Motor neuron (in vitro differentiated cells): ENCODE data around the gene PLXND1. TPM values are rescaled to one million over a fixed set of nuclear protein-coding genes. Genes with fewer than 3 reads are reported as not detected.

Experiments used
- ATAC-seq, 8 experiments: fragments of 200-7000 bp; cut with Tn5 transposase; replicated peaks in 6 of 8; 2 replicates each; pipeline ENCODE4 v1.8.0; 2021; ENCODE audit warnings: mild to moderate bottlenecking in 8 of 8, moderate library complexity in 8 of 8
- H3K27ac ChIP-seq, 2 donors: fragments of 250-450 bp; sonication (Bioruptor Pico); 2 replicates each; pipeline ENCODE4 v1.9.0; 2021; ENCODE audit warnings: antibody characterized with exemption in 2 of 2, mild to moderate bottlenecking in 2 of 2, moderate library complexity in 1 of 2
- H3K4me1 ChIP-seq, 2 donors: fragments of 250-450 bp; sonication (Bioruptor Pico); replicated peaks in 1 of 2; 2 replicates each; pipeline ENCODE4 v1.6.1; 2021; ENCODE audit warnings: antibody characterized with exemption in 2 of 2, mild to moderate bottlenecking in 2 of 2, moderate library complexity in 1 of 2
- H3K4me3 ChIP-seq, 5 donors: fragments of 250-450 bp; sonication (Bioruptor Pico); 2 replicates each; pipeline ENCODE4 v1.9.0; 2021; ENCODE audit warnings: antibody characterized with exemption in 5 of 5, mild to moderate bottlenecking in 5 of 5, moderate library complexity in 4 of 5
- WGBS, 10 experiments: fragments of 450-650 bp; shearing (Covaris generic); methylation state at CpG; one replicate each; pipeline ENCODE4 v1.0.0; 2022; 5-methylcytosine and 5-hydroxymethylcytosine counted together
- in situ Hi-C, 9 experiments: fragments of 400-800 bp; cut with MboI; loops; one replicate each; pipeline ENCODE4 v1.15.0; 2021; ENCODE audit warnings: low sequenced_read_pairs in 9 of 9, low pct_unique_long_range_greater_than_20kb in 2 of 9; ENCODE audit not compliant: unreplicated experiment in 9 of 9
- total RNA-seq, 8 experiments: library from RNA; unstranded; fragments of 300-600 nt; gene quantifications; 2 replicates each; pipeline versions ENCODE4 v1.2.3 to v1.2.4, GENCODE V29; 2022

Gene PLXND1
- total RNA-seq, 8 experiments from 2014 or later, result 5.0 to 77.3 (median 27.8) TPM

DNA sequence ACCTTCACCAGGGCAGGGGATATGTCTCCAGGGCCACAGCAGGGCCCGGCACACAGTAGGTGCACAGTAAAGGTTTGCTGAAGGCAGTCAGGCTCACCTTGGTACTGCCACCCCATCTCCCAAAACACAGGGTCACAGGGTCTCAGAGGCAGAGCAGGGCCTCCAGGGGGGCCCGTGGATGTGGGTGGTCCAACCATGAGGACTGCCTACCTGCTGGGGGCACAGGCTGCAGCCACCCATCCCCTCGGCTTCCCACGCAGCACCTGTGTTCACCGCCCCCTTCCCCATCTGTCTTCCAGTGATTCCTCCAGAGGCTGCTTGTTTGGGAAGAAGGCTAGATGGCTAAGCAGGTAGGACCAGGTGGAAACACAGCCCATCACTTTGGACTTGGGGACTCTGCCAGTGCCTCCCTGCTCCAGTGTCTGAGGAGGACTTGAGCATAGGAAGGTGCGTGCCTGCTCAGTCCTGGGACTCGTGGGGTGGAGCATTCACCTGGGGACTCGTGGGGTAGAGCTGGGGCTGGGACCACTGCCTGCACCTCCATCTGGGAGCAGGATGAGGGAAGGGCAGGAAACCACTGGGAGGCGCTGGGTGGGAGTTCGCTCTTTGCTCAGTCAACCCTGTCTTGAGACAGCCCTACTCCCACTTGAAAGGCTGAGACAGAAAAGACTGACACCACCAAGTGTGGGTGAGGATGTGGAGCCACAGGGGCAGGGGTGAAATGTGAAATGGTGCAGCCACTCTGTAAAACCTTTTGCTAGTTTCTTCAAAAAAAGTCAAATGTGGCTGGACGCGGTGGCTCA is 18.8 kb upstream of the PLXND1 start:
- Histone ChIP-seq H3K27ac (no peak overlapping the region), H3K4me3 (no peak overlapping the region), H3K4me1 (peaks cover 26 to 35% of the 10 kb centered on the region in 2 donors)
- in situ Hi-C loops, result loop anchor here in 4 of 9 experiments (25.0 kb wide), 2 partner anchors 187 to 312 kb away; no protein-coding TSS in a partner anchor
- WGBS, 10 experiments, result 92 to 100% (median 97%) methylated on average over 1 to 3 of the region's 12 CpGs; no CpG with 5 or more reads in 6 of the 10 experiments
- ATAC-seq, result no peak

GRCh38 chr3:129624347-129625071 is 18.0 kb upstream of the PLXND1 start:
- ATAC-seq, result no peak
- WGBS, 10 experiments, result 47 to 93% (median 85%) methylated on average over 2 to 6 of the region's 11 CpGs; no CpG with 5 or more reads in 5 of the 10 experiments
- Histone ChIP-seq H3K27ac (no peak overlapping the region), H3K4me1 (peaks cover 26 to 35% of the 10 kb centered on the region in 2 donors), H3K4me3 (no peak overlapping the region)
- in situ Hi-C loops, result loop anchor here in 5 of 9 experiments (25.0 kb wide), 3 partner anchors 137 to 313 kb away; no protein-coding TSS in a partner anchor

GRCh38 chr3:129623447-129624118 is 17.1 kb upstream of the PLXND1 start:
- ATAC-seq, result no peak
- peaks cover 34 to 44% of the 10 kb centered on the region in 2 donors for H3K4me1 ChIP-seq
- in situ Hi-C loops, result loop anchor here in 1 of 9 experiments (25.0 kb wide), 1 partner anchor 136 kb away; no protein-coding TSS in a partner anchor
- WGBS, 10 experiments, result 60 to 100% (median 81%) methylated on average over 1 to 12 of the region's 17 CpGs; no CpG with 5 or more reads in 4 of the 10 experiments
- no peak overlapping the region for H3K27ac ChIP-seq
- H3K4me3 ChIP-seq, result no peak overlapping the region

DNA sequence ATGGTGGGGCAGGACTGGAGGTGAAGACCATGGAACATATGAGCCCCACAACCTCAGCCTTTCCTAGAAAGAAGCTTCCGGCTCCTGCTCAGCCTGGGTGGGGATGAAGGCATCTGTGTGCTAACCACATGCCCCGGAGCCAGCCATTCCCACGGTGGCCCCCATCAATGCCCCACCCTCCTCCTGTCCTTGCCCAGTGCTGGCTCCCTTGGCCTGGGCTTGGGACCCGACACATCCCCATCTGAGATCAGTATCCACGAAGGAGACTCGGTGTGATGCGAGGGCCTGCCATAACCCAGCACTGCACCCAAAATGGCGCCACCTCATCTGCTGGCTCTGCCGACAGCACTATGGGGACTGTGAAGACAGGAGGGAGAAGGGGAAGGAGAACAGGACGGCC is 16.5 kb upstream of the PLXND1 start:
- in situ Hi-C loops, result loop anchor here in 1 of 9 experiments (25.0 kb wide), 1 partner anchor 136 kb away; no protein-coding TSS in a partner anchor
- no peak overlapping the region for H3K27ac ChIP-seq
- peaks cover 36 to 44% of the 10 kb centered on the region in 2 donors for H3K4me1 ChIP-seq
- 80% methylated on average over 2 of the region's 10 CpGs; no CpG with 5 or more reads in 9 of the 10 experiments for WGBS, 10 experiments
- H3K4me3 ChIP-seq, result no peak overlapping the region
- no peak for ATAC-seq

DNA sequence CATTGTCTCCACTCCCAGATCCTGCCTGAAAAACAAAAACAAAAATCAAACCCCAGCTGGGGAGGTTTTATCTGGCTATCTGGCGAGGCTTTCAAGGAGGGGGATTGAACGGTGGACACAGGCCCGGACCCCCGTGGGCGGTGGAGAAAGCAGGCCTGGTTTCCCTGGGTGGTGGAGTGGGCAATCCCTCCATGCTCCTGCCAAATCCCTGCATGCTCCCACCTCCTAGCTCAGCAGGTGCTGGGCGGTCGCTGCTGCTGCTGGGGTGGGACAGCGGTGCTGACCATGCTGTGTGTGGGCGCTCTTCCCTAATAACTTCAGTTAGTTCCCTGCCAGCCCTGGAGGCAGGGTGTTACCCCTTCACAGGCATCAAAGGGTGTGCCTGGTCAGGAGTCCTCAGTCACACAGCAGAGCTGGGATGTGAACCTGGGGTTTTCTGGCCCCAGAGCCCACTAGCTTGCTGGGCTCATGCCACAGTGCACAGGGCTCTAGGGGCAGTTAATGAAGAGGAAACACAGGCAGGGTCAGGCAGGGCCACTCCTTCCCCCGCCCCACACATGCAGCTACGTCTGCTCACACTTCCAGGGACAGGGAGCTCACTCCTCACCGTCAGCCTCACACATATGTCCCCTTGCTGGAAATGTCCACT is 15.9 kb upstream of the PLXND1 start:
- ATAC-seq, result peak in 3 of 8 experiments; percentile 1 to 17 (median 4)
- Histone ChIP-seq H3K4me1 (peaks cover 33 to 39% of the 10 kb centered on the region in 2 donors), H3K4me3 (no peak overlapping the region), H3K27ac (no peak overlapping the region)
- WGBS, 10 experiments, result 50 to 100% (median 88%) methylated on average over 1 to 4 of the region's 12 CpGs; no CpG with 5 or more reads in 3 of the 10 experiments
- in situ Hi-C loops, result loop anchor here in 1 of 9 experiments (25.0 kb wide), 1 partner anchor 135 kb away; no protein-coding TSS in a partner anchor

DNA sequence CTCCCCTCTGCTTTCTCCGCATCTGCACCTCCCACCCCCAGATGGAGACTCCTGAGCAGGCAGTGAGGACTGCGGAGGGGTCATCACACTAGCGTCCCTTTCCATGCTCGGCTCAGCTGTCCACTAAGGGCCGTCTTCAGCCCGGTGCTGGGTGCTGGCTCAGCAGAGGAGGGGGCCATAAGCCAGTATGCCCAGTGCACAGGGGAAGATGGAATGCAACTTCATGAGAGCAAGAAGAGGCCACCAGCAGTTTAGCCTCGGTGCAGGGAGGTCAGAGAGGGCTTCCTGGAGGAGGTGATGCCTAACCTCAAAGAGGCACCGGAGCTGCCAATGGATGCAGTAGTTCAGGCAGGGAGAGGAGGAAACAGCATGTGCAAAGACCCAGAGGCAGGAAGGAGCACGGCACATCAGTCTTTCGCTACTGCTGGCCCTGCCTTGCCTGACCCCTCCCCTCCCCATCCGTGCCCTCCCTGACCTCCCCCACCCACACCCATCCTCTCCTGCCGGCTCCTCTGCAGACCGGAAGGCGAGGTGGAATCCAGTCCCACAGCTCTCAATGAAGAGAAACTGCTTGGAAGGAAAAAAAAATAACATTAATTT is 15.2 kb upstream of the PLXND1 start:
- Histone ChIP-seq H3K4me3 (no peak overlapping the region), H3K4me1 (peaks cover 29 to 36% of the 10 kb centered on the region in 2 donors), H3K27ac (peak overlapping the region in 1 of 2 donors; percentile 30)
- 83 to 95% (median 92%) methylated on average over 1 to 4 of the region's 14 CpGs; no CpG with 5 or more reads in 7 of the 10 experiments for WGBS, 10 experiments
- peak in 1 of 8 experiments; percentile 1 for ATAC-seq
- in situ Hi-C loops, result loop anchor here in 1 of 9 experiments (25.0 kb wide), 1 partner anchor 134 kb away; no protein-coding TSS in a partner anchor

DNA sequence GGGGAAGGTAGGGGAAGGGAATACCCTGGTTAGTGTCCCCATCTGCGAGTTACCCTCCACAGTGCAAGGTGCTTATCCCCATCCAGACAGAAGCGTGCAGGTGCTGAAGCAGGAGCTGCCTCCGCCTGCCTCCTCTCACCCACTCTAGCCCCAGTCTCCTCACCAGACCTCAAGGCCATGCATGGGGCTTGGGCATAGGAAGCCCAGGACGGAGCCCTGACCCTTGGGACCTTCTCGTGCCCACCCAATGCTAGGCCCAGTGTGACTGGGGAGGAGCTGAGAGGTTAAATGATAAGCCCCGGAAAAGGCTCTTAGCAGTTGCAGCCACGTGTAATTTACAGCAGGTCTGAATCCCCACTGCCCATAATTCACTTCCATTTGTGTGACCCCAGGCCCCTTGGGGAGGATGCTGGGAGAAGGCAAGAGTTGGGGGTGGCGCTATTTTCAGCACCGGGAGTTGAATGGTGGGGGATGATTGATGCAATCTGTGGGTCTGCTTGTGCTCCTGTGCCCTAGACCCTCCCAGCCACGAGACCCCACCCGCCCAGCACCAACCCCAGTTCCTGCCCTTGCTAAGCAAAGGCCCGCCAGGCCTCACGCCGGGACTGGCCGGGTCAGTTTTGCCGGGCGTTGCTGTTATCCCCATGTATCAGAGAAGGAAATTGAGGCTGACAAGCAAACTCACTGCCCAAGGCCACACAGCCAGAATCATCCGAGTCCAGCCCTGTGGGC is 14.5 kb upstream of the PLXND1 start:
- no peak overlapping the region for H3K4me3 ChIP-seq
- H3K4me1 ChIP-seq, result peaks cover 25 to 30% of the 10 kb centered on the region in 2 donors
- ATAC-seq, result peak in 5 of 8 experiments; percentile 13 to 76 (median 61)
- peak overlapping the region; percentile 30 to 31 for H3K27ac ChIP-seq
- WGBS, 10 experiments, result 50 to 93% (median 74%) methylated on average over 1 to 5 of the region's 18 CpGs; no CpG with 5 or more reads in 4 of the 10 experiments
- in situ Hi-C loops, result loop anchor here in 1 of 9 experiments (25.0 kb wide), 1 partner anchor 134 kb away; no protein-coding TSS in a partner anchor

DNA sequence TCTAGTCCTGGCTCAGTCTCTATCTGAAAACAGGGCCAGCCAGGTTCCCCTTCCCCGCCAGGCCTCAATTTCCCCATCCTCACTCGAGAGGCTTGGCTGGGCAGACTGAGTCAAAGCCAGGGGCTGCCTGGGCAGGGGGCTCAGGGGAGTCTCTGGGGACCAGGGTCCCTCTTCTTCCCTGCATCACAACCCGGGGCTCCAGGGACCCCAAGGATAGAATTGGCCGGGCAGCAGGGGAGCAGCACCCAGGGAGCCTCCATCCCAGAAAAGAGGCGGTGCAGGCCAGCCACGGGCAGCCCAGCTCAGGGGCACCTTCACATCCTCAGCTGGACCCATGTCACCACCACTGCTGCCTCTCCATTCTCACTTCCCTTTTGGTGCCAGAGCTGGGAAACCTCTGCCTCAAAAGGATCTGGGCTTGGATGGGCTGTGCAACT is 13.3 kb upstream of the PLXND1 start:
- Histone ChIP-seq H3K4me1 (peaks cover 23 to 26% of the 10 kb centered on the region in 2 donors), H3K4me3 (no peak overlapping the region), H3K27ac (no peak overlapping the region)
- in situ Hi-C loops, result loop anchor here in 1 of 9 experiments (25.0 kb wide), 1 partner anchor 132 kb away; no protein-coding TSS in a partner anchor
- WGBS, 10 experiments, result 100% methylated on average over 2 of the region's 6 CpGs; no CpG with 5 or more reads in 9 of the 10 experiments
- ATAC-seq, result no peak

- 65 to 90% (median 80%) methylated on average over 1 to 7 of the region's 23 CpGs; no CpG with 5 or more reads in 6 of the 10 experiments for WGBS, 10 experiments
- peak in 5 of 8 experiments; percentile 41 to 56 (median 55) for ATAC-seq
- peaks cover 23 to 26% of the 10 kb centered on the region in 2 donors for H3K4me1 ChIP-seq
- H3K27ac ChIP-seq, result no peak overlapping the region
- in situ Hi-C loops, result loop anchor here in 1 of 9 experiments (25.0 kb wide), 1 partner anchor 132 kb away; no protein-coding TSS in a partner anchor
- H3K4me3 ChIP-seq, result no peak overlapping the region
Observed at GRCh38 chr3:129618901-129619671, 12.6 kb upstream of the PLXND1 start.

- Histone ChIP-seq H3K4me3 (no peak overlapping the region), H3K27ac (no peak overlapping the region), H3K4me1 (peaks cover 23 to 26% of the 10 kb centered on the region in 2 donors)
- no peak for ATAC-seq
- WGBS, 10 experiments, result 0 to 100% (median 74%) methylated on average over 1 to 7 of the region's 15 CpGs; no CpG with 5 or more reads in 6 of the 10 experiments
- in situ Hi-C loops, result loop anchor here in 1 of 9 experiments (25.0 kb wide), 1 partner anchor 131 kb away; no protein-coding TSS in a partner anchor
Observed at GRCh38 chr3:129618186-129618820, 11.8 kb upstream of the PLXND1 start.
